ACHN (cell line): ENCODE measurements around the gene DCP1A.
A peak's percentile ranks its signal among the peaks of the same experiment; 100 is the strongest.
"Not testable (repeated sequence)": the region's sequence is repeated elsewhere in the genome, so short reads cannot be mapped to it uniquely, and the experiment has no call there.

Experiments
- DNase-seq: peaks from one replicate; pipeline ENCODE4 v3.0.0-alpha.2; 2015
- in situ Hi-C: cut with HindIII; loops from 2 replicates; pipeline ENCODE4 v1.10.0; 2017; ENCODE audit warnings: low sequenced_read_pairs, low pct_ligation_motif_present, low pct_unique_long_range_greater_than_20kb

The DCP1A gene

DNA sequence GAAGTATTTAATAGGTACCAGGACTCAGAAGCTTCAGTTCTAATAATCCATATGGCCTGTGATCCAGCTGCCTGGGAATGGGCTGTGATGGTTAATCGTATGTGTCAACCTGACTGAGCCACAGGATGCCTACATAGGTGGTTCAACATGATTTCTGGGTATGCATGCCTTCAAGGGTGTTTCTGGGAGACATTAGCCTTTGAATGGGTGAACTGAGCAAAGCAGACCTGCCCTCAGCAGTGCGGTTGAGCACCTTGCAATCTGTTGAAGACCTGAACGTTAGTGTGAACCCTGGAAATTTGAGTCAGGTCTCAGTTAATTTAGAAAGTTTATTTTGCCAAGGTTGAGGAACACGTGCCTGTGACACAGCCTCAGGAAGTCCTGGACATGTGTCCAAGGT lies 68.7 kb downstream of the DCP1A start:
- DNase-seq, result no peak
- in situ Hi-C loops, result no loop called here

GRCh38 chr3:53274938-53275605 lies 72.3 kb downstream of the DCP1A start:
- no peak for DNase-seq
- in situ Hi-C loops, result no loop called here

DNA sequence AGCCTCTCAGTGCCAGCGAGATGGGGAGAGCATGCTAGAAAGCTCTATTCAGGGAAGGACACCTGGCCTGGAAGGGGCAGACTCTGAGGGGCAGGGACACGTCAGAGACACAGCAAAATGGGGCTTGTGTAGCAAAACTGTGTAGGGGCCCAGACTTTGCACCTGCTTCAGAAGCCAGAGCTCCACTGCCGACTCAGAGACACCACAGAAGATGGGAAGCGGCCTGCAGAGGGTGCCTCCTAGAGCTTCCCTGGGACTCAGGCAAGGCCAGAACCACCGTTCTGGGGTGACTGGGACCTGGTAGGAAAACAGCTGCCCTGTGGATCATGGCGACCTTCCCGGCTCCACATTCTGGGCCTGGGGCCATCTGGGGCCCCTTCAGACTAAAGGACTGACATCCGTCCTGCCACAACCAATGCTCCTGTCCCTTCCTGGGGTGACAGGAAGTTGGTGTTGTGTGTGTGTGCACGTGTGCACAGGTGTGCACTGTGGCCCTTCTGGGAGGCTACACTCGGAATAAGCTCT lies 74.1 kb downstream of the DCP1A start:
- in situ Hi-C loops, result no loop called here

DNA sequence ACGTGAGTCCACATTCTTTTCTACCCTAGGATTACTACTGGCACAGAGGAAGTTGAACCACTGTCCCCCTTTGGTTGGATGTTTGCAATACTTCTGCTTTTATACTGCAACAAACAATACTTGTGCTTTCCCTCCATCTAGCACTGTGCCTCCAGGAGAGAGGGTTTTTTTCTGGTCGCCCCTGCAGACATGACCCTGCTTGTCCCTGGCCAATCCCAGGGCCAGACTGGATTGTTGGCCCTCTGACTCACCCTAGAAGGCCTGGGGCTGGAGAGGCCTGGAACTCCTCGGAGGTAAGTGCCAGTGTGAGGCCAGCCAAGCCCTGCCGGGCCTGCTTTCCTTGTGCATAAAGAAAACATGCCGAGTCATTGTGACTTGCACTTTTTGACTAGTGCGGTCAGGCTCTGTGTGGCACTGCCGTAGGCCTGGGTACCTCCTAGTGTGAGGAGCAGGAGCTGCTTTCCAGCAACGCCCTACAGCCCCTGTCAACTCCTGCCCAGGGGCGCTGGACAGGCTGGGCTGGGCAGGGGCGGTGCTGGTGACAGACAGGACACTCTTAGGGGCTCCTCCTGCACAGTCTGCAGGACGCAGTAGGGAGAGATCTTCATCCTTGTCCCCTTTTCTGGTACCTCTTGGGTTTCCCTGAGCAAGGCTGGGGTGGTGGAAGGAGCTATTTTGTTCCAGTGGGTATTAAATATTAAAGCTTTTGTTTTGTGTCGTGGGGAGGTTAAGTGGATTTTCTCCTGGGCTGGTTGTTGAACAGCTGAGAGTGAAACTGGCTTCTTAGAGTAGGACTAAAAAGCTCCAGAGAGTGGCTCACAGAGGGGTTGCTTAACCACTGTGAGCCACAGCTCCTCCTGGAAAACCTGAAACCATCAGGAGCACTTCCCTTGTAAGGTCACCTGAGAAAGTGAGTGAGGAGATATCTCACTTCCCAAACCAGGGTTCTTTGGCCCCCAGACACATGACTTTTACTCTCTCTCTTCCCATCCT lies 77.2 kb downstream of the DCP1A start:
- in situ Hi-C loops, result no loop called here

More for the DNA sequence above, 74.1 kb downstream of the DCP1A start:
- DNase-seq, result no peak

DNA sequence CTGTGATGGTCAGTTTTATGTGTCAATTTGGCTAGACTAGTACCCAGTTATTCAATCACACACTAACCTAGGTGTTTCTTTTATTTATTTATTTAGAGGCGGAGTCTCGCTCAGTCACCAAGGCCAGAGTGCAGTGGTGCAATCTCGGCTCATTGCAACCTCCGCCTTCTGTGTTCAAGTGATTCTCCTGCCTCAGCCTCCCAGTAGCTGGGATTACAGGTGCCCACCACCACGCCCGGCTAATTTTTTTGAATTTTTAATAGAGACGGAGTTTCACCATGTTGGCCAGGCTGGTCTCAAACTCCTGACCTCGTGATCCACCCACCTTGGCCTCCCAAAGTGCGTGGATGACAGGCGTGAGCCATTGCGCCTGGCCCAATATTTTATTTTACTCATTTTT lies 78.2 kb downstream of the DCP1A start:
- DNase-seq, in situ Hi-C loops: not testable (repeated sequence)

More for the DNA sequence above, 77.2 kb downstream of the DCP1A start:
- DNase-seq, result peak; percentile 98

GRCh38 chr3:53267766-53268165 lies 79.6 kb downstream of the DCP1A start:
- no peak for DNase-seq
- in situ Hi-C loops, result no loop called here

- no peak for DNase-seq
- in situ Hi-C loops, result no loop called here
These were observed 82.6 kb downstream of the DCP1A start for GRCh38 chr3:53264718-53265117.

DNA sequence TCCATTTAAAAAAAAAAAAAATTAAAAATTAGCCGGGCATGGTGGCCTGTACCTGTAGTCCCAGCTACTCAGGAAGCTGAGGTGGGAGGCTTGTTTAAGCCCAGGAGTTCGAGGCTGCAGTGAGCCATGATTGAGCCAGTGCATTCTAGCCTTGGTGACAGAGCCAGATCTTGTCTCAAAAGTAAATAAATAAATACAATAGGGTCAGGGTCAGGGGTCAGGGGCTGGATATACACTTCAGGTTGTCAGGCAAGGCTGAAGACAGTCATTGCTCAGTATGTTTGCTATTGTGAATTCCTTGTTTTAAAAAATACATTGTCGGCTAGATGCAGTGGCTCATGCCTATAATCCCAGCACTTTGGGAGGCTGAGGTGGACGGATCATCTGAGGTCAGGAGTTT lies 83.4 kb downstream of the DCP1A start:
- DNase-seq, result no peak
- in situ Hi-C loops, result no loop called here

GRCh38 chr3:53261712-53262111 lies 85.6 kb downstream of the DCP1A start:
- DNase-seq, result no peak
- in situ Hi-C loops, result no loop called here

GRCh38 chr3:53260286-53260785 lies 87.0 kb downstream of the DCP1A start:
- DNase-seq, result no peak
- in situ Hi-C loops, result no loop called here

DNA sequence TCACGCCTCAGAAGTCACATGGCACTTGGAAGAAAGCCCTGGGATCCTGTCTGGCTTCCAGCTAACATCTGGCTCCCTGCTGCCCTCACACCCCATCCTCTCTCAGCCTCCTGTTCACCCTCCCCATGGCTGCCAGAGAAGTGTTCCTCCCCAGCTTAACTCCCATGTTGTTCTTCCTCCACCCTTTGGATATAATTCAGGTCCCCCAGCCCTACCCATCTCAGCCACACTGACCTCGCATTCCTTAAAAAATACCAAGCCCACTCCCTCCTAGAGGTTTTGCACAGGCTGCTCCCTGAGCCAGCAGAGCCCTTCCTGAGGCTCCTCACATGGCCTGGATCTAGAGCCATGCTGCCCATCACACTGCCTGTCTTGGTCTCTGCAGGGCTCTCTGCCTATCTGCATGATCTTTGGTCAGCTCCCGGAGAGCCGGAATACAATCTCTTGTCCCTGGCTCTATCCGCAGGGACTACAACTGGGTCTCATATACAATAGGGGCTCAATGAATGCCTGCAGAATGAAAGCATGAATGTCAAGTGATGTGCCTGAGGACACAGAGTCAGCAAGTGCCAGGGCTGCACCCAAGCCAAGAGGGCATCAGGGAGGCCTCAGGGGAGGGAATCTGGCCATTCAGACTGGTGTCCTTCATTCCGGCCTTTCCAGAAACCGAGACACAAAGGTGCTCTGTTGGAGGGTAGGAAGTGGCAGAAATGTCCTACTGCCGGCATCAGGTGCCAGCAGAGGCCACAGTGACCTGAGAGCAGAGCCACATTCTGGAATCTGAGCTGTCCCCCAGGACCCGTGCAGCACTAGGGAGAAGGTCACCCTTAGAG lies 87.7 kb downstream of the DCP1A start:
- in situ Hi-C loops, result no loop called here
- no peak for DNase-seq

DNA sequence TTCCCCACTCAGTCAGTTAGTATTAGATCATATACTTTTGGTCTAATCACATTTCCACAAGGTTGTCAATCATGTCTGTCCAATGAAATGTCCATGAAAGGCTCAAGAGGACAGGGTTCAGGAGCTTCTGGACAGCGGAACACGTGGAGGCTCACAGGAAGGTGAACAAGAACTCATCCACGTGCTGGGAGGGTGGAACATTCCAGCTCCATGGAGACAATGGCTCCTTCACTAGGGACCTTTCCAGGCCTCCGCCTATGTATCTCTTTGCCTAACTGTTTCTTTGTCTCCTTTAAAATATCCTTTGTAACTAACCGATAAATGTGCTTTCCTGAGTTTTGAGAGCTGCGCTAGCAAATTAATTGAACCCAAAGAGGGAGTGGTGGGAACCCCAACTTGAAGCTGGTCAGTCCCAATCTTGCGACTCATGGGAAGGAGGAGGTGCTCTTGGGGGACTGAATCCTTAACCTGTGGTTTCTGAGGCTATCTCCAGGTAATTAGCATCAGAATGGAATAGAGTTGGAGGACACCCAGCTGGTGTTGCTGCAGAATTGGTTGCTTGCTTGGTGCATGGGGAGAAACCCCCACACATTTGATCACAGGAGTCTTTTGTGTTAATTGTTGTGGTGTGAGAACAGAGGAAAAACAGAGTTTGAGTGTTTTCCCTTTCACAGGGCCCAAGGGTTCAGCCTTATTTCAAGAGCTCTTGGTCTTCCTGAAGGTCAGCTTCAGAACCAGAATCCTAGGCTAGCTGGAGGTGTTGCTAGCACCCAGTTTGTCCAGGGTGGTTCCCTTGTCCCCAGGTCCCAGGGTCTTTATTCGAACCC lies 88.5 kb downstream of the DCP1A start:
- in situ Hi-C loops, result no loop called here
- DNase-seq, result no peak

DNA sequence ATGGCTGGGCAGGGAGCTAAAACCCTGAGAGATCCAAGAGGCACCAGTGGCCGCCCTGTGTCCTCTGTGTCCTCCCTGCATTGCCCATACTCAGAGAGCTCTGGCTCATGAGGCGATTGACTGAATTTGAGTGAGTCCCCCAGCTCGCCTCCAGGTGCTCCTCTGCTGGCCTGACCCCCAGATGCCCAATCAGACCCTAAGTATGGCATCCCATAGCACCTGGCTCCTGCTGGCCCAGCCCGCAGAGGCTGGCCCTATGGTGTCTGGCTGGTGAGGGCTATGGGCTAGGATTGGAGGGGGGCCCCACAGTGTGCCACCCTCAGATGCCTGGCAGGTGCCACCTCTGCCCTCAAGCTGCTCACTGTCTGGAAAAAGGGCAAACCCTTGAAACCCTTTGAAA lies 89.9 kb downstream of the DCP1A start:
- DNase-seq, result no peak
- in situ Hi-C loops, result no loop called here

DNA sequence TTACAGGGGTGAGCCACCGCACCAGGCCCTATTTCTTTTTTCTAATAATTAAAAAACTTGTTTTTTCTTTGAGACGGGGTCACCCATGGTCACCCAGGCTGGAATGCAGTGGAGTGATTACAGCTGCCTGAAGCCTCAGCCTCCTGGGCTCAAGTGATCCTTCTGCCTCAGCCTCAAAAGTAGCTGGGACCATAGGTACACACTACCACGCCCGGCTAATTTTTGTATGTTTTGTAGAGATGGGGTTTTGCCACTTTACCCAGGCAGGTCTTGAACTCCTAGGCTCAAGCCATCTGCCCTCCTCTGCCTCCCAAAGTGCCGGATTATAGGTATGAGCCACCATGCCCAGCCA lies 90.7 kb downstream of the DCP1A start:
- in situ Hi-C loops, result no loop called here
- DNase-seq, result no peak

- in situ Hi-C loops, result no loop called here
- DNase-seq, result peak; percentile 78
These were observed 91.3 kb downstream of the DCP1A start, which contains the start of gene TKT for GRCh38 chr3:53255775-53256703. Gene TKT (minus strand): TSS chr3:53256022. CDS start chr3:53255942, 80 bp downstream.

GRCh38 chr3:53255423-53255774 lies 91.9 kb downstream of the DCP1A start:
- in situ Hi-C loops, result no loop called here
- DNase-seq, result peak; percentile 8
